OCI-LY3 (cell line): ENCODE results near the gene ENDOD1.

Experiments used
- H2AFZ ChIP-seq: fragments of 200-600, 300-600 bp; shearing (Covaris generic); 2 replicates; pipeline ENCODE4 v1.6.0; 2014; ENCODE audit warnings: antibody characterized with exemption, low read depth, low read length
- H3K27ac ChIP-seq: fragments of 200-600, 300-600 bp; sonication (generic); 2 replicates; pipeline ENCODE4 v1.5.1; 2014; ENCODE audit warnings: mild to moderate bottlenecking, low read length, moderate library complexity, mixed read lengths
- H3K27me3 ChIP-seq: fragments of 200-600, 300-600 bp; sonication (generic); 2 replicates; pipeline ENCODE4 v1.6.1; 2014; ENCODE audit warnings: low read depth, low read length, mixed read lengths
- H3K36me3 ChIP-seq: fragments of 200-600, 300-600 bp; sonication (generic); replicated peaks from 2 replicates; pipeline ENCODE3; 2014; ENCODE audit warnings: low read depth, low read length, mixed read lengths
- H3K4me1 ChIP-seq: fragments of 300-600, 200-600 bp; sonication (generic); 2 replicates; pipeline ENCODE4 v1.6.1; 2014; ENCODE audit warnings: low read length, mixed read lengths
- H3K4me2 ChIP-seq: fragments of 200-600, 300-600 bp; sonication (generic); 2 replicates; pipeline ENCODE4 v1.6.1; 2014; ENCODE audit warnings: low read length, mixed read lengths
- H3K4me3 ChIP-seq: fragments of 300-600, 200-600 bp; sonication (generic); 2 replicates; pipeline ENCODE4 v1.5.1; 2014; ENCODE audit warnings: antibody characterized with exemption, mild to moderate bottlenecking, low read length, moderate library complexity
- H3K79me2 ChIP-seq: fragments of 300-600, 200-600 bp; shearing (Covaris generic); 2 replicates; pipeline ENCODE4 v1.6.1; 2014; ENCODE audit warnings: mild to moderate bottlenecking, low read length, mixed read lengths
- H3K9ac ChIP-seq: fragments of 300-600, 200-600 bp; shearing (Covaris generic); 2 replicates; pipeline ENCODE4 v1.6.0; 2014; ENCODE audit warnings: mild to moderate bottlenecking, low read length, moderate library complexity
- H3K9me3 ChIP-seq: fragments of 200-600, 300-600 bp; shearing (Covaris generic); 2 replicates; pipeline ENCODE4 v1.6.1; 2014; ENCODE audit warnings: low read length, mixed read lengths; ENCODE audit not compliant: insufficient read depth
- H4K20me1 ChIP-seq: fragments of 200-600, 300-600 bp; sonication (generic); 2 replicates; pipeline ENCODE4 v1.6.1; 2016; ENCODE audit warnings: low read length, mixed read lengths; ENCODE audit not compliant: insufficient read depth
- CTCF ChIP-seq: fragments of 200-600, 300-600 bp; sonication (generic); IDR thresholded peaks from 2 replicates; pipeline ENCODE4 v1.5.1; 2014; ENCODE audit warnings: antibody characterized with exemption, low read length, low read depth
- EZH2phosphoT487 ChIP-seq: fragments of 200-600 bp; shearing (Covaris generic); IDR thresholded peaks from 2 replicates; pipeline ENCODE4 v1.6.1; 2018; ENCODE audit warnings: antibody characterized with exemption, mixed run types, low read depth

The ENDOD1 gene

DNA sequence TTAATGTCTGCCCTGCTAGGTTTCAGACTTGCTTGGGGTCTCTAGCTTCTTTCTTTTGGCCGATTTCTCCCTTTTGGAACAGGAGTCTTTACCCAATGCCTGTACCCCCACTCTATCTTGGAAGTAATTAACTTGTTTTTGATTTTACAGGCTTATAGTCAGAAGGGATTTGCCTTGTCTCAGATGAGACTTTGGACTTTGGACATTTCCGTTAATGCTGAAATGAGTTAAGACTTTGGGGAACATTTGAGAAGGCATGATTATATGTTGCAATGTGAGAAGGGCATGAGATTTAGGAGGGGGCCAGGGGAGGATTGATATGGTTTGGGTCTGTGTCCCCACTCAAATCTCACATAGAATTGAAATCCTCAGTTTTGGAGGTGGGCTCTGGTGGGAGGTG, 35.3 kb upstream of the ENDOD1 start:
- Histone ChIP-seq H3K4me2 (no peak overlapping the region), H3K4me1 (peaks cover 5% of the 10 kb centered on the region), H3K4me3 (no peak overlapping the region), H3K27ac (no peak overlapping the region), H3K9ac (no peak overlapping the region), H3K36me3 (no peaks in the 10 kb centered on the region), H4K20me1 (no peaks in the 10 kb centered on the region), H3K79me2 (no peaks in the 10 kb centered on the region), H3K27me3 (no peaks in the 10 kb centered on the region), H2AFZ (no peak overlapping the region), H3K9me3 (no peaks in the 10 kb centered on the region)
- no peak for TF ChIP-seq CTCF
- no peak for TF ChIP-seq EZH2phosphoT487

DNA sequence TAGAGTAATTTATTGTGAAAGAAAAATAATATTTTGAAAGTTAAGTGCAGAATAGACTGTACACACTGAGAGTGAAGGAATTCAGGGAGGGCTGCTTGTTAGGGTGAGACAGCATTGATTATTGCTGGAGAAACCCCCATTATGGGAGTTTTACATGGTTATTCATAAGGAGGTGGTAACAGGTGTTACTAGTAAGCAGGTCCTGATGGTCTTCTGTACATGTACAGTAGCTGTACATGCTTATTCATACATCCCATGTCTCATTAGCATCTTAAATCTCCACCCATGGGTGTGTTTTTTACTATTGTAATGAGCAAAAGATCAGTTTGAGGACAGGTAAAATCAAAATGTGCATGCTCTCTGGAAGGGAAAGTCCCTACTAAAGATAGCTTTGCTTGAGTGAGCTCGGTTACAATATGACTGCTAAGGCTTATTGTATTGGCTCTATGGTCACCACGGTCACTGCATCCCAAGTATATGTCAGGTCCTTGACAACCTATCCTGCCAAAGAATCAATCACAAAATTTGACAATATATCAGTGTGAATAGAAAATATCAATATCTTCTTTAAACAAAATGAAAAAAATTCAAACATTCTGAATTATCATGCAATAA, 34.3 kb upstream of the ENDOD1 start:
- Histone ChIP-seq H3K4me1 (peaks cover 5% of the 10 kb centered on the region), H3K36me3 (no peaks in the 10 kb centered on the region), H3K4me3 (no peak overlapping the region), H3K79me2 (no peaks in the 10 kb centered on the region), H4K20me1 (no peaks in the 10 kb centered on the region), H3K9ac (no peak overlapping the region), H3K9me3 (no peaks in the 10 kb centered on the region), H2AFZ (no peak overlapping the region), H3K27me3 (0 out of 2 replicates have a peak, but pooled peaks cover 5% of the 10 kb centered on the region), H3K27ac (no peak overlapping the region), H3K4me2 (no peak overlapping the region)
- TF ChIP-seq EZH2phosphoT487 = no peak
- no peak for TF ChIP-seq CTCF

DNA sequence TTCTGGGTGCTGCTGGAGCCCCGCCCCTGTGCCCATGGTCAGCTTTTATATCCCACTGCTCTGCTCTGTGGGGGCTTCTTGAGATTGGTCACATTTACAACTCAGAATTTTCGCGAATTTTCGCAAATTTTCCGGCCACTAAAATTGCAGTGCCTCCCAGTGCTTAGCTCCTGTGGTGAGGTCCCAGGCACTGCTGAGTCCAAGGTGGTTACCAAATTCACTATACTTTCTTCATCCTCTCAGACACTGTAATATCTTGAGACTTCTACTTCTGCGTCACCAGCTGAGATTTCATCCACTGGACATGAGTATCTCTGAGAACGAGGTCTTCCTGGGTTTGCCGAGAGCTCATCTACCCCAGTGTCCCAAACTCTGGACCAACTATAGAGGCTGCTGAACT, 31.7 kb upstream of the ENDOD1 start:
- no peaks in the 10 kb centered on the region for H3K9me3 ChIP-seq
- TF ChIP-seq CTCF = no peak
- TF ChIP-seq EZH2phosphoT487 = no peak
- H3K4me1 ChIP-seq = peaks cover 5% of the 10 kb centered on the region
- peaks cover 11% of the 10 kb centered on the region; the same call in 1 of the 2 replicates for H3K27me3 ChIP-seq
- no peak overlapping the region for H2AFZ ChIP-seq
- H4K20me1 ChIP-seq = no peaks in the 10 kb centered on the region
- H3K4me3 ChIP-seq = no peak overlapping the region
- no peak overlapping the region for H3K4me2 ChIP-seq
- H3K27ac ChIP-seq = no peak overlapping the region
- H3K79me2 ChIP-seq = no peaks in the 10 kb centered on the region
- no peak overlapping the region for H3K9ac ChIP-seq
- H3K36me3 ChIP-seq = no peaks in the 10 kb centered on the region

- no peak overlapping the region for H3K27ac ChIP-seq
- TF ChIP-seq CTCF (no peak), EZH2phosphoT487 (no peak)
- H3K4me3 ChIP-seq = no peak overlapping the region
- no peaks in the 10 kb centered on the region for H3K79me2 ChIP-seq
- H3K36me3 ChIP-seq = no peaks in the 10 kb centered on the region
- H3K9me3 ChIP-seq = no peaks in the 10 kb centered on the region
- no peak overlapping the region for H2AFZ ChIP-seq
- no peaks in the 10 kb centered on the region for H4K20me1 ChIP-seq
- H3K27me3 ChIP-seq = peaks cover 11% of the 10 kb centered on the region; the same call in 1 of the 2 replicates
- peaks cover 5% of the 10 kb centered on the region for H3K4me1 ChIP-seq
- H3K9ac ChIP-seq = no peak overlapping the region
- H3K4me2 ChIP-seq = no peak overlapping the region
These were observed 31.0 kb upstream of the ENDOD1 start for GRCh38 chr11:95058621-95059020.
